Uterine smooth muscle cell (primary cell): ENCODE results near the gene ATAD3C. TPM values are rescaled to one million over a fixed set of nuclear protein-coding genes. Genes with fewer than 3 reads are reported as not detected.

Experiments
- total RNA-seq: library from RNA; depleted of rRNA; stranded (reverse); fragments of >200 nt; gene quantifications from 2 replicates; pipeline ENCODE4 v1.2.3, GENCODE V29; 2014

Gene ATAD3C, protein sequence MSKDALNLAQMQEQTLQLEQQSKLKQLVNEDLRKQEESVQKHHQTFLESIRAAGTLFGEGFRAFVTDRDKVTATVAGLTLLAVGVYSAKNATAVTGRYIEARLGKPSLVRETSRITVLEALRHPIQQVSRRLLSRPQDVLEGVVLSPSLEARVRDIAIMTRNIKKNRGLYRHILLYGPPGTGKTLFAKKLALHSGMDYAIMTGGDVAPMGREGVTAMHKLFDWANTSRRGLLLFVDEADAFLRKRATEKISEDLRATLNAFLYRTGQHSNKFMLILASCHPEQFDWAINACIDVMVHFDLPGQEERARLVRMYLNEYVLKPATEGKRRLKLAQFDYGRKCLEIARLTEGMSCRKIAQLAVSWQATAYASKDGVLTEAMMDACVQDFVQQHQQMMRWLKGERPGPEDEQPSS
- total RNA-seq, result 0.50 TPM in 1 of 2 replicates, not detected in the other

DNA sequence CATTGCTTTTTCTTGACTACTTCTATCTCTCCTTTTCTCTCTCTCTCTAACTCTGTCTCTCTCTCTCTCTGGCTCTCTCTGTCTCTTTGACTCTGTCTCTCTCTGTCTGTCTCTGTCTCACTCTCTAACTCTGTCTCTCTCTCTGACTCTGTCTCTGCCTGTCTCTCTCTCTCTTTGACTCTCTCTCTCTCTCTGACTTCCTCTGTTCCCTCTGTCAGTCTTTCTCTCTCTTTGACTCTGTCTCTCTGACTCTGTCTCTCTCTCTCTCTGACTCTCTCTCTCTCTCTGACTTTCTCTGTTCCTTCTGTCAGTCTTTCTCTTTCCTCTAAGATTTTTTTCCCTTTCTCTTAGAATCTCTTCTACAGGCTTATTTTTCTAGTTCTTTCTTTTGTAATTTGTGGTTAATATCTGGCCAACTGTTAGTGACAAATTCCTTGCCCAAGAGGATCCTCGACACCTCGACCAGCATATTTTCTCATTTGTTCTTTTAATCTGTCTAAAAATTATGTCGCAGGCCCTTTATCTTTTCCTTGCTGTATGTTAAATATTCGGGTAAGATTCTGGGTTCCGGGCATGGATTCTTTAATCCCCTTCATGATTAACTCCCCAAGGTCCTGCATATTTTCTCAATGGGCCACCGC is at the start of gene ATAD3C:
Gene ATAD3C (plus strand): TSS at position 591 of the 641 bp plus-strand sequence. CDS start 995 bp downstream, outside the sequence.

GRCh38 chr1:1406821-1407635 is 42.5 kb upstream of the ATAD3C start, which contains the start of gene MRPL20:
TSS of gene MRPL20 (minus strand) at chr1:1407293. CDS start at chr1:1407217, 76 bp downstream.

DNA sequence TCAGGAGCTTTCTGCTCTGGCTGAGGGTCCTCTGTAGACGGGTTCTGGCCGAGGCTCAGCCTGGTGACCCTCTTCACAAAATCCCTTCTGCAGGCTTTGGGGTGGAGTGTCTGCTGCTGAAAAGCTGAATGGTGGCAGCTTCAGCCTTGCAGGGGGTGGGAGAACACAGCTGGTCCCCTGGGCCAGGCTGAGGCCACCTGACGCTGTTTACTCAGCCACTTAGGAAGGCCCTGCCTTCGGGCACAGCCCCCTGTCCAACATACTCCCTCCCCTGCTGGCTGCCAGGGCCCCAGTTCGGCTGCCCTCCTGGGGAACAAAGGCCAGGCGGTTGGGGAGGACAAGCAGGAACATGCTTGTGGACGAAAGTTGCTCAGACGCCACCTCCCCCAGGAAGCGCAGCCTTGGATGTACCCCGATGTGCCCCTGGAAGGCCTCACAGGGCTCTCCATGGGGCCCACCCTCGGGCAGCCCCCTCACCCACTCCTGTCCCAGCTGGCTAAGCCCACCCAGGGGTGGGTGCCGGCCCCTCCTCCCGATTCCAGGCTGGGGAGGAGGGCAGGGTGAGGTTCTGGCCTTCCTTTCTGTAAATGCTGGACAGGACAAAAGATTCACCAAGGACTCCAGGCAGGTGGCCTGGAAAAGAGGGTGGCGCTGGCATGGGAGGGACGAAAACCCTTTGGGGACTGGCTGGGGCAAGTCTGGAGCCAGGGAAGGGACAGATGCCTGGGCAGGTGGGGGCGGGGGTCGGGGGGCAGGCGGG is 28.2 kb upstream of the ATAD3C start, which contains the start of gene ANKRD65:
Gene ANKRD65 (minus strand): TSS at position 130 of the 760 bp plus-strand sequence. CDS start 271 bp downstream, outside the sequence.

DNA sequence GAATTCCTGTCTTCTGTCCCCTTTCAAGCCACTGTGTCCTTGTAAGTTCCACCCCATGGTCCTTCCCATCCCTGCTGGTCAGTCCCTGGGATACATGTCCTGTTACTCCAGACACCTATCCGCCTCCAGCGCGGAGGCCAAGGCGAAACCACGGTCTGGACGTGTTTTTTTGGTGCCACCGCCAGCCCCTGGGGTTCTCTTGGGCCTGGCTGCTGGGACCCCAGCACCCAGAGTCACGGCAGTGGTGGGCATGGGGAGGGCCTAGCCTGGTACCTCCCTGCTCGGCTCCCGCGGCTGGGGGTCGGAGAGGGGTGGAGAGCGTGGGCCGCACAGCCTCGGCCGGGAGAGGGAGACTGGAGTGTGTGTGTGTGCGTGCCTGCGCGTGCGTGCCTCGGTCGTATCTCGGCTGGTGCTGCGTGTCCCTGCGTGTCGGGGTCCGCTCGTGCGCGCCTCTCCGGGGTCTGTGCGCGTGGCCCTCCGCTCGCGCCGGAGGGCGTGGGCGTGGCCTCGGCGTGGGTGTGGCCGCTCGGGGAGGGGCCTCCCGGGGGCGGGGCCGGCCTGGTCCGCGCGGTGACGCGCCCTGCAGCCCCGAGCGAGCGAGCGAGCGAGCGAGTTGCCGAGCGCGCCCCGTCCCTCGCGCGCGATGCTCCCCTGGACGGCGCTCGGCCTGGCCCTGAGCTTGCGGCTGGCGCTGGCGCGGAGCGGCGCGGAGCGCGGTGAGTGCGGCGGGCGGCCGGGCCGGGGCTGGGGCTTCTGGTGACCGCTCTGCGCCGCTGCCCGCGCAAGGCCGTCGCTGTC is 14.2 kb upstream of the ATAD3C start, which contains the start of gene VWA1:
Gene VWA1 (plus strand): TSS at position 585 of the 798 bp plus-strand sequence. CDS start 59 bp downstream, at position 644.

GRCh38 chr1:1471389-1472052 is 22.0 kb downstream of the ATAD3C start, which contains the start of gene ATAD3B:
TSS of gene ATAD3B (plus strand) at chr1:1471765. CDS start at chr1:1471885, 120 bp downstream.

DNA sequence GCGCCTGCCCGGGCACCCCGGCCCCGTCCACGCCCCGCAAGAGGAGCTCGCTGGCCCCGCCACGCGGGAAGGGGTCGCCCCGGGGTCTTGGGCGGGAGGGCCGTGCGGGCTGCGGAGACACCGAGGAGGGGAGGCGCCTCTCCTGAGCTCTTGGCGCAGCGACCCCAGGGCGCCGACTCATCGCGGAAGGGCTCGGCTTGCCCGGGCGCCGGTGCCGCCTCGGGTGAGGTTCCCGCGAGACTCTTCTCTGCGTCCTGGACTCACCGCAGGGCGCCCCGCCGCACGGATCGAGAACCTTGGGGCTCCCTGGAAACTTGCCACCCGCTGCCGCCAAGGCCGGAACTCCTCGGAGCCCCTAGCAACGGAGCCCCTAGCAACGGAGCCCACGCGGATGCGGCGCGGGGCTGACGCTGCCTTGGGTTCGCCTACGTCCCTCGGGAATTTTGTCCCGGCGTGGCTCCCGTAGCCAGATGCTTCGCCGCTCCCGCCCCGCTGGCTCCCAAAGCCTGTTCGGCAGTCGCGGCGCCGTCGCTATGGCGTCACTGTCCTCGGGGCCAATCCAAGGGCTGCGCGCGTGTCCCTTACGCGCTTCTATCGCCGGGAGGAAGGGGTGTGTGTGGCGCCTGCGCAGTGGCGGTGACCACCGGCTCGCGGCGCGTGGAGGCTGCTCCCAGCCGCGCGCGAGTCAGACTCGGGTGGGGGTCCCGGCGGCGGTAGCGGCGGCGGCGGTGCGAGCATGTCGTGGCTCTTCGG is 62.2 kb downstream of the ATAD3C start, which contains the start of gene ATAD3A:
Gene ATAD3A (plus strand): TSS at position 630 of the 753 bp plus-strand sequence. CDS start 107 bp downstream, at position 737.

Other genes starting within 250 kb of the ATAD3C start
- gene TNFRSF18, start 243.1 kb upstream of the ATAD3C start, total RNA-seq, result 0.12 TPM in 1 of 2 replicates, not detected in the other
- gene TNFRSF4, start 235.5 kb upstream of the ATAD3C start, total RNA-seq, result 0.12 TPM in 1 of 2 replicates, not detected in the other
- gene SDF4, start 217.7 kb upstream of the ATAD3C start, total RNA-seq, result 100 and 158 TPM in 2 replicates
- 32.0 and 35.1 TPM in 2 replicates for gene B3GALT6, start 217.5 kb upstream of the ATAD3C start, total RNA-seq
- 1.1 and 2.0 TPM in 2 replicates for gene C1QTNF12, start 203.0 kb upstream of the ATAD3C start, total RNA-seq
- 37.2 and 51.7 TPM in 2 replicates for gene UBE2J2, start 175.8 kb upstream of the ATAD3C start, total RNA-seq
- 0.89 and 1.7 TPM in 2 replicates for gene SCNN1D, start 169.3 kb upstream of the ATAD3C start, total RNA-seq
- gene ACAP3, start 141.8 kb upstream of the ATAD3C start, total RNA-seq, result 38.2 and 64.0 TPM in 2 replicates
- 15.0 and 24.8 TPM in 2 replicates for gene PUSL1, start 141.1 kb upstream of the ATAD3C start, total RNA-seq
- 56.2 and 67.3 TPM in 2 replicates for gene INTS11, start 125.0 kb upstream of the ATAD3C start, total RNA-seq
- 10.3 and 10.5 TPM in 2 replicates for gene CPTP, start 124.9 kb upstream of the ATAD3C start, total RNA-seq
- 0.11 and 0.12 TPM in 2 replicates for gene TAS1R3, start 118.4 kb upstream of the ATAD3C start, total RNA-seq
- 133 and 150 TPM in 2 replicates for gene DVL1, start 100.3 kb upstream of the ATAD3C start, total RNA-seq
- 203 and 230 TPM in 2 replicates for gene MXRA8, start 91.1 kb upstream of the ATAD3C start, total RNA-seq
- gene AURKAIP1, start 74.5 kb upstream of the ATAD3C start, total RNA-seq, result 94.9 and 118 TPM in 2 replicates
- 125 and 147 TPM in 2 replicates for gene CCNL2, start 50.4 kb upstream of the ATAD3C start, total RNA-seq
- 72.1 and 100 TPM in 2 replicates for gene MRPL20, start 42.4 kb upstream of the ATAD3C start, total RNA-seq
- 0.77 and 0.87 TPM in 2 replicates for gene ANKRD65, start 28.4 kb upstream of the ATAD3C start, total RNA-seq
- 3.2 and 5.1 TPM in 2 replicates for gene VWA1, start 14.0 kb upstream of the ATAD3C start, total RNA-seq
- gene ATAD3B, start 22.1 kb downstream of the ATAD3C start, total RNA-seq, result 16.9 and 35.3 TPM in 2 replicates
- gene ATAD3A, start 62.5 kb downstream of the ATAD3C start, total RNA-seq, result 33.6 and 79.5 TPM in 2 replicates
- gene TMEM240, start 90.9 kb downstream of the ATAD3C start, total RNA-seq, result 3.3 and 7.2 TPM in 2 replicates
- gene SSU72, start 125.2 kb downstream of the ATAD3C start, total RNA-seq, result 62.5 and 67.6 TPM in 2 replicates
- gene FNDC10, start 150.4 kb downstream of the ATAD3C start, total RNA-seq, result 0.77 and 1.00 TPM in 2 replicates
- 49.7 and 112 TPM in 2 replicates for gene MIB2, start 165.8 kb downstream of the ATAD3C start, total RNA-seq
- gene MMP23B, start 182.5 kb downstream of the ATAD3C start, total RNA-seq, result 1.2 and 4.7 TPM in 2 replicates
- 8.4 and 12.3 TPM in 2 replicates for gene CDK11B, start 209.3 kb downstream of the ATAD3C start, total RNA-seq
- gene SLC35E2B, start 243.1 kb downstream of the ATAD3C start, total RNA-seq, result 31.8 and 35.4 TPM in 2 replicates